ENCODE measurements around the gene ZRSR2. TPM values are rescaled to one million over a fixed set of nuclear protein-coding genes. Genes with fewer than 3 reads are reported as not detected.

The ZRSR2 gene
- polyA plus RNA-seq, 2 of the 4 experiments (the other 2 are of a cell fraction), result 10.5 to 12.0 TPM

DNA sequence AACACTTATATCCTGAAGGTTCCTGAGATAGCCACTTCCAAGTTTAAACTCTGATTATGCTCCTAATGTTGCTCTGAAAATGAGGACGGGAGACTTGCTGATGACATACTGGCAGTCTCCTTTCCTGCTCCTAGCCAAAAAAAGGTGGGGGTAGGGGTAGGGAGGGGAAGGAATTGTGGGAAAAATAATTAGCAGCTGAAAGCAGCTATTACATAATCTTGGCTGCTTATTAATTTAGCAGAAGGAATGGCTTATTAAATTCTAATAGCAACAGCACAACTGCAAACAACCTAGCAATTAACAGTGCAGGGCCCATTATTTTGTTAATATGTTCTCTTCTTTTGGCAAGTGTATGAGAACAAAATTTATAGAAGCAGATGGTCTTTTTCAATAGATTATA lies 66.4 kb downstream of the ZRSR2 start:
- Histone ChIP-seq H3K4me3 (no peak overlapping the region), H3K27ac (no peak overlapping the region), H3K4me2 (no peak overlapping the region), H3K4me1 (peaks cover 6% of the 10 kb centered on the region; the same call in 1 of the 3 replicates), H3K9me3 (no peaks in the 10 kb centered on the region)
- WGBS (ENCODE audit: missing lambda C conversion rate), result 83% methylated on average over 1 of the region's 1 CpG
- no peak for FAIRE-seq
- CTCF ChIA-PET, result no interaction called here
- TF ChIP-seq HEYL (CRISPR knock-in tag; IDR thresholded peaks at IDR 0.05), result no peak
- TF ChIP-seq HOXB5 (CRISPR knock-in tag; IDR thresholded peaks at IDR 0.05), result no peak
- TF ChIP-seq CEBPB (IDR thresholded peaks at IDR 0.05), result no peak
- no peak for TF ChIP-seq FOSL2 (IDR thresholded peaks at IDR 0.05)
- no peak for TF ChIP-seq FOSL2 (CRISPR knock-in tag; IDR thresholded peaks at IDR 0.05)
- no peak for TF ChIP-seq EP300 (IDR thresholded peaks at IDR 0.05)
- no peak for TF ChIP-seq SMC3 (IDR thresholded peaks at IDR 0.05)
- TF ChIP-seq RAD21 (conservative IDR thresholded peaks at IDR 0.05 in 1 of 2, IDR thresholded peaks at IDR 0.05 in 1 of 2), result no peak
- no peak for TF ChIP-seq JUN (IDR thresholded peaks at IDR 0.05)
- TF ChIP-seq, protein P1, sequence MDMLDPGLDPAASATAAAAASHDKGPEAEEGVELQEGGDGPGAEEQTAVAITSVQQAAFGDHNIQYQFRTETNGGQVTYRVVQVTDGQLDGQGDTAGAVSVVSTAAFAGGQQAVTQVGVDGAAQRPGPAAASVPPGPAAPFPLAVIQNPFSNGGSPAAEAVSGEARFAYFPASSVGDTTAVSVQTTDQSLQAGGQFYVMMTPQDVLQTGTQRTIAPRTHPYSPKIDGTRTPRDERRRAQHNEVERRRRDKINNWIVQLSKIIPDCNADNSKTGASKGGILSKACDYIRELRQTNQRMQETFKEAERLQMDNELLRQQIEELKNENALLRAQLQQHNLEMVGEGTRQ (IDR thresholded peaks at IDR 0.05), result no peak
- no peak for TF ChIP-seq KDM1A (IDR thresholded peaks at IDR 0.05; ENCODE audit: low read depth)
- DNase-seq (ENCODE audit: low read depth in 1 of 2, low spot score in 1 of 2), result no peak
- POLR2A ChIA-PET, result interaction anchor here (0.5 kb wide), 1 partner anchor 589 kb away, joined by 3 read pairs; no protein-coding TSS in a partner anchor
- ATAC-seq, result no peak

DNA sequence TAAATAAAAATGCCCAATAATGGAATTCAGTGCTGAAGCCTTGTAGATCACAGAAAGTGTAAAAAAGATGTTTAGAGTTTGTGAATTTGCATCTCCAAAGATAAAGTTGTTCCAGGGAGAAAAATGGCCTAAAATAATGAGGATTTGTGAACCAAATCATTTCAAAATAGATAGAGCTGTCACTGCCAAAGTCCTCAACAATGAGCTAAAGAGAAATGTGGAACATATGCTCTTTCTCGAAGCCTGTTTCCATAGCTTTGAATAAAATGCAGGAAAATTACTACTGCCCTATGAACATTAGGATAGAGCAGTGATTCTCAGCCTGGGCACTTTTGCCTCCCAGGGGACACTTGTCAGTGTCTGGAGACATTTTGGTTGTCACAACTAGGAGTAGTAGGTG lies 67.8 kb downstream of the ZRSR2 start:
- Histone ChIP-seq H3K27ac (no peak overlapping the region), H3K4me1 (peaks cover 6% of the 10 kb centered on the region; the same call in 1 of the 3 replicates), H3K4me3 (no peak overlapping the region), H3K9me3 (no peaks in the 10 kb centered on the region), H3K4me2 (no peak overlapping the region)
- POLR2A ChIA-PET, result no interaction called here
- ATAC-seq, result no peak
- FAIRE-seq, result no peak
- WGBS (ENCODE audit: missing lambda C conversion rate), result 76% methylated on average over 1 of the region's 1 CpG
- CTCF ChIA-PET, result no interaction called here
- no peak for DNase-seq (ENCODE audit: low read depth in 1 of 2, low spot score in 1 of 2)
- TF ChIP-seq HOXB13 (CRISPR knock-in tag; IDR thresholded peaks at IDR 0.05; ENCODE audit: low read depth) (no peak), JUN (IDR thresholded peaks at IDR 0.05) (no peak), HEYL (CRISPR knock-in tag; IDR thresholded peaks at IDR 0.05) (no peak), GATA3 (IDR thresholded peaks at IDR 0.05; ENCODE audit: borderline replicate concordance) (no peak), MYC (IDR thresholded peaks at IDR 0.05; ENCODE audit: borderline replicate concordance, low read length) (no peak), POLR2A (IDR thresholded peaks at IDR 0.05; ENCODE audit: low read length) (no peak), TFCP2L1 (CRISPR knock-in tag; IDR thresholded peaks at IDR 0.05) (no peak), NR3C1 (IDR thresholded peaks at IDR 0.05) (no peak), TP53 (CRISPR knock-in tag; IDR thresholded peaks at IDR 0.05) (no peak), HOXA7 (CRISPR knock-in tag; IDR thresholded peaks at IDR 0.05) (no peak), CEBPB (IDR thresholded peaks at IDR 0.05) (no peak), CBX2 (IDR thresholded peaks at IDR 0.05; ENCODE audit: borderline replicate concordance, low read depth) (no peak), ZNF302 (CRISPR knock-in tag; IDR thresholded peaks at IDR 0.05) (no peak), PHF8 (IDR thresholded peaks at IDR 0.05; ENCODE audit: borderline replicate concordance, low read depth) (no peak)
- TF ChIP-seq, protein P1 (IDR thresholded peaks at IDR 0.05), result no peak
- TF ChIP-seq, protein P2, sequence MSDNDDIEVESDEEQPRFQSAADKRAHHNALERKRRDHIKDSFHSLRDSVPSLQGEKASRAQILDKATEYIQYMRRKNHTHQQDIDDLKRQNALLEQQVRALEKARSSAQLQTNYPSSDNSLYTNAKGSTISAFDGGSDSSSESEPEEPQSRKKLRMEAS (IDR thresholded peaks at IDR 0.05), result no peak
- TF ChIP-seq, protein P3, sequence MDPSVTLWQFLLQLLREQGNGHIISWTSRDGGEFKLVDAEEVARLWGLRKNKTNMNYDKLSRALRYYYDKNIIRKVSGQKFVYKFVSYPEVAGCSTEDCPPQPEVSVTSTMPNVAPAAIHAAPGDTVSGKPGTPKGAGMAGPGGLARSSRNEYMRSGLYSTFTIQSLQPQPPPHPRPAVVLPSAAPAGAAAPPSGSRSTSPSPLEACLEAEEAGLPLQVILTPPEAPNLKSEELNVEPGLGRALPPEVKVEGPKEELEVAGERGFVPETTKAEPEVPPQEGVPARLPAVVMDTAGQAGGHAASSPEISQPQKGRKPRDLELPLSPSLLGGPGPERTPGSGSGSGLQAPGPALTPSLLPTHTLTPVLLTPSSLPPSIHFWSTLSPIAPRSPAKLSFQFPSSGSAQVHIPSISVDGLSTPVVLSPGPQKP (IDR thresholded peaks at IDR 0.05; ENCODE audit: low read depth, low read length), result no peak
- TF ChIP-seq, protein P4, sequence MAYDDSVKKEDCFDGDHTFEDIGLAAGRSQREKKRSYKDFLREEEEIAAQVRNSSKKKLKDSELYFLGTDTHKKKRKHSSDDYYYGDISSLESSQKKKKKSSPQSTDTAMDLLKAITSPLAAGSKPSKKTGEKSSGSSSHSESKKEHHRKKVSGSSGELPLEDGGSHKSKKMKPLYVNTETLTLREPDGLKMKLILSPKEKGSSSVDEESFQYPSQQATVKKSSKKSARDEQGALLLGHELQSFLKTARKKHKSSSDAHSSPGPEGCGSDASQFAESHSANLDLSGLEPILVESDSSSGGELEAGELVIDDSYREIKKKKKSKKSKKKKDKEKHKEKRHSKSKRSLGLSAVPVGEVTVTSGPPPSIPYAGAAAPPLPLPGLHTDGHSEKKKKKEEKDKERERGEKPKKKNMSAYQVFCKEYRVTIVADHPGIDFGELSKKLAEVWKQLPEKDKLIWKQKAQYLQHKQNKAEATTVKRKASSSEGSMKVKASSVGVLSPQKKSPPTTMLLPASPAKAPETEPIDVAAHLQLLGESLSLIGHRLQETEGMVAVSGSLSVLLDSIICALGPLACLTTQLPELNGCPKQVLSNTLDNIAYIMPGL (CRISPR knock-in tag; IDR thresholded peaks at IDR 0.05; ENCODE audit: borderline replicate concordance), result no peak
- TF ChIP-seq, protein P5, sequence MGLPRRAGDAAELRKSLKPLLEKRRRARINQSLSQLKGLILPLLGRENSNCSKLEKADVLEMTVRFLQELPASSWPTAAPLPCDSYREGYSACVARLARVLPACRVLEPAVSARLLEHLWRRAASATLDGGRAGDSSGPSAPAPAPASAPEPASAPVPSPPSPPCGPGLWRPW (IDR thresholded peaks at IDR 0.05), result no peak
